Endothelial cell of umbilical vein (primary cell): Measurements from ENCODE around the gene AHSA1. TPM values are rescaled to one million over a fixed set of nuclear protein-coding genes. Genes with fewer than 3 reads are reported as not detected.

Experiments used
- BruUV-seq: library from RNA; stranded (reverse); fragments of 400-500 nt; replicated peaks from 2 replicates; lab custom pipeline; 2021; lab: Mats Ljungman, UMichigan
- CTCF ChIA-PET: fragments of 300-600, 350-600 bp; sonication (Branson Sonifier 250); formaldehyde crosslinking; loops from one replicate; lab custom pipeline; 2021; ENCODE audit warnings: antibody characterized with exemption, inconsistent platforms; lab: Charles Lee
- POLR2A ChIA-PET: fragments of 300-600, 350-600 bp; sonication (Branson Sonifier 250); formaldehyde crosslinking; loops from one replicate; lab custom pipeline; 2021; ENCODE audit warnings: antibody characterized with exemption, inconsistent platforms; lab: Charles Lee
- DNase-seq: peaks from one replicate; pipeline ENCODE4 v3.0.0-alpha.2; 2011; ENCODE audit warnings: low read depth, low spot score
- FAIRE-seq: peaks from 2 replicates; lab custom pipeline; 2011; peaks lifted over from hg19 to GRCh38; lab: Jason Lieb, UNC
- H2AFZ ChIP-seq: 2 replicates; pipeline ENCODE4 v1.6.0; 2012; ENCODE audit warnings: low read depth, low read length, control low read depth, inconsistent platforms
- H3K27ac ChIP-seq: 2 replicates; pipeline ENCODE4 v1.5.1; 2011; ENCODE audit warnings: low read depth, mild to moderate bottlenecking, control low read depth, low read length, moderate library complexity; ENCODE audit not compliant: insufficient read depth
- H3K27me3 ChIP-seq, 2 experiments: 2 replicates each; pipeline versions ENCODE4 v1.6.0 to v1.6.1; 2011; ENCODE audit warnings: low read length in 2 of 2, mixed read lengths in 1 of 2; ENCODE audit not compliant: control insufficient read depth in 2 of 2, insufficient read depth in 2 of 2
- H3K36me3 ChIP-seq, 2 experiments: 2 replicates in 1 of 2; 3 replicates in 1 of 2; pipeline ENCODE4 v1.5.1; 2011; ENCODE audit warnings: low read length in 2 of 2, mild to moderate bottlenecking in 1 of 2, moderate library complexity in 1 of 2; ENCODE audit not compliant: control insufficient read depth in 2 of 2, insufficient read depth in 2 of 2; ENCODE audit errors: extremely low read depth in 1 of 2
- H3K4me1 ChIP-seq: 3 replicates; pipeline ENCODE4 v1.5.1; 2011; ENCODE audit warnings: mild to moderate bottlenecking, low read length; ENCODE audit not compliant: control insufficient read depth, insufficient read depth; ENCODE audit errors: extremely low read depth
- H3K4me2 ChIP-seq: 2 replicates; pipeline ENCODE4 v1.6.1; 2011; ENCODE audit warnings: low read length, control low read depth, mixed read lengths; ENCODE audit not compliant: insufficient read depth
- H3K4me3 ChIP-seq, 3 experiments: fragments of 200-600 bp in 1 of 3; sonication (generic), shearing (Covaris generic) in 1 of 3; replicated peaks in 1 of 3; 2 replicates each; pipeline ENCODE4 v1.5.1; 2011 to 2016; ENCODE audit warnings: control low read depth in 3 of 3, low read length in 3 of 3, mild to moderate bottlenecking in 2 of 3, inconsistent platforms in 1 of 3, low read depth in 1 of 3, moderate library complexity in 1 of 3; ENCODE audit not compliant: insufficient read depth in 1 of 3
- H3K79me2 ChIP-seq: 2 replicates; pipeline ENCODE4 v1.6.0; 2012; ENCODE audit warnings: low read length, inconsistent platforms; ENCODE audit not compliant: control insufficient read depth, insufficient read depth
- H3K9ac ChIP-seq: replicated peaks from 2 replicates; pipeline ENCODE3; 2011; ENCODE audit warnings: low read length, control low read depth; ENCODE audit not compliant: insufficient read depth; ENCODE audit errors: extremely low read depth
- H3K9me1 ChIP-seq: replicated peaks from 3 replicates; pipeline ENCODE4 v1.6.0; 2011; ENCODE audit warnings: mild to moderate bottlenecking, low read length; ENCODE audit not compliant: control insufficient read depth, insufficient read depth; ENCODE audit errors: extremely low read depth
- H3K9me3 ChIP-seq: replicated peaks from 2 replicates; pipeline ENCODE4 v1.5.1; 2012; ENCODE audit warnings: low read length, inconsistent platforms; ENCODE audit not compliant: control insufficient read depth, insufficient read depth
- H4K20me1 ChIP-seq: replicated peaks from 2 replicates; pipeline ENCODE3; 2011; ENCODE audit warnings: mild to moderate bottlenecking, low read length; ENCODE audit not compliant: control insufficient read depth, insufficient read depth; ENCODE audit errors: extremely low read depth
- EZH2 ChIP-seq: IDR thresholded peaks from 2 replicates; pipeline ENCODE4 v1.6.1; 2012; ENCODE audit warnings: borderline replicate concordance, low read depth, mild to moderate bottlenecking, moderate library complexity, low read length, inconsistent platforms; ENCODE audit not compliant: severe bottlenecking
- FOS ChIP-seq: IDR thresholded peaks from 2 replicates; pipeline ENCODE4 v1.6.1; 2011; ENCODE audit warnings: mild to moderate bottlenecking, low read length, moderate library complexity, borderline replicate concordance; ENCODE audit not compliant: insufficient read depth
- GATA2 ChIP-seq: IDR thresholded peaks from 2 replicates; pipeline ENCODE4 v1.7.0; 2011; ENCODE audit warnings: low read depth, mild to moderate bottlenecking, moderate library complexity, mixed read lengths, low read length; ENCODE audit not compliant: insufficient read length, insufficient read depth
- JUN ChIP-seq: IDR thresholded peaks from 2 replicates; pipeline ENCODE4 v1.6.1; 2011; ENCODE audit warnings: borderline replicate concordance, low read depth; ENCODE audit not compliant: insufficient read length, insufficient read depth
- MYC ChIP-seq: IDR thresholded peaks from one replicate; pipeline ENCODE4 v1.6.1; 2011; ENCODE audit warnings: mild to moderate bottlenecking, low read depth, low read length
- POLR2A ChIP-seq: IDR thresholded peaks from 2 replicates; pipeline ENCODE4 v1.6.1; 2012; ENCODE audit warnings: low read depth, mild to moderate bottlenecking, control low read depth, low read length
- POLR2AphosphoS5 ChIP-seq: IDR thresholded peaks from 2 replicates; pipeline ENCODE4 v1.6.1; 2012; ENCODE audit warnings: low read depth, mild to moderate bottlenecking, control low read depth, low read length, moderate library complexity; ENCODE audit not compliant: insufficient read depth
- dilution Hi-C: fragments of 300-500 bp; cut with MboI; formaldehyde crosslinking; loops from one replicate; pipeline ENCODE4 v1.15.0; 2019; ENCODE audit warnings: low sequenced_read_pairs; ENCODE audit not compliant: extremely low pct_ligation_motif_present
- intact Hi-C: fragments of 100-400 bp; cut with micrococcal nuclease; formaldehyde crosslinking; loops from one replicate; pipeline ENCODE4 v1.10.0; 2022
- polyA plus RNA-seq, 4 experiments: library from polyadenylated mRNA; depleted of rRNA in 3 of 4; stranded (reverse) in 3 of 4; unstranded in 1 of 4; fragments of >200 nt; gene quantifications; 2 replicates each; pipeline versions ENCODE4 v1.2.1 to v1.2.3, GENCODE V29; 2011 to 2012; ENCODE audit warnings: missing spikeins in 1 of 4
- total RNA-seq: library from RNA; stranded (reverse); gene quantifications from 2 replicates; pipeline ENCODE4 v1.2.3, GENCODE V29; 2021
- TF ChIP-seq, protein P1 (sequence below), 2 donors: IDR thresholded peaks; 1 replicate in 1 of 2; 2 replicates in 1 of 2; pipeline ENCODE4 v1.5.1; 2011; ENCODE audit warnings: low read length in 2 of 2, mild to moderate bottlenecking in 2 of 2, moderate library complexity in 2 of 2, control low read depth in 1 of 2, inconsistent platforms in 1 of 2, low read depth in 1 of 2; ENCODE audit not compliant: insufficient read depth in 1 of 2; ENCODE audit errors: extremely low read depth in 1 of 2
- TF ChIP-seq, protein P2 (sequence below): IDR thresholded peaks from 2 replicates; pipeline ENCODE4 v1.6.1; 2011; ENCODE audit not compliant: insufficient read depth, insufficient read length

The AHSA1 gene
- total and polyA plus RNA-seq, 2 donors (not counting 3 experiments of a cell fraction or from before 2014, with no cell fraction given), result 122 to 166 TPM

DNA sequence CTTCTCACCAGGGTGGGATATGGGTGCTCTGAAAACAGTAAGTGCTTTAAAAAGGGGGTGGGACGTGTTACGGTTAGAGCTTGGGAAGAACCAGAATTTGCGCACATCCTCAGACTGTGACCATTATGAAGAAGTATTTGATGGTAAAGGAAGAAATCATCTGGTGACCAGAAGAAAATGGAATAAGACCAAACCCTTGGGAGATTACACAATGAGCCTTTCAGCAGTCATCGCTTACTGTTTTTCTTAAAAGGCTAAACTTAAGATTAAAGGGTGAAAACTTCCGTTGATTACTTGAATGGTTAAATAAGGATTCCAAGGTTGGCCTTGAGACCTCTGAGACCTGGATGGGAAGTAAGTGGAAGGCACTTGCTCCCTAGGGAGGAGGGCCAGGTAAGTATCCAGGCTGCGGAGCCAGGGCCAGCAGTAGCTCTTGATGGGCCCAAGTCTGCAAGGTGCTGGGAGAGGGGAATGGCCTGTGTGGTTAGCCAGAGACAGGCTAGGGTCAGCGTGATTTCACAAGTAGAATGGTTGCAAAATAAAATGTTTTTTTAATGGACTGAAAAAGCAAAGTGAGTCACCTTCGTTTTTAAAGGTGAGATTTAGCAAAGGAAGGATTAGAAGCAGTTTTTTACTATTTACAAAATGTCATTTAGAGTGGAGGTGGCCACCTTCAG is 53.7 kb downstream of the AHSA1 start:
- Histone ChIP-seq H3K27me3 (no peaks in the 10 kb centered on the region), H3K9me3 (no peaks in the 10 kb centered on the region), H2AFZ (no peak overlapping the region), H3K27ac (no peak overlapping the region), H3K9me1 (no peaks in the 10 kb centered on the region), H3K4me1 (no peaks in the 10 kb centered on the region), H3K4me3 (no peak overlapping the region), H3K9ac (no peak overlapping the region), H3K36me3 (peaks cover 12 to 16% of the 10 kb centered on the region in 2 experiments), H4K20me1 (no peaks in the 10 kb centered on the region), H3K4me2 (no peak overlapping the region), H3K79me2 (no peaks in the 10 kb centered on the region)
- DNase-seq (no peak), FAIRE-seq (no peak)
- intact Hi-C loops (no loop called here), dilution Hi-C loops (no loop called here)
- ChIA-PET CTCF (interaction anchor here (1.1 kb wide), 1 partner anchor 53 kb away, joined by 3 read pairs; no protein-coding TSS in a partner anchor), POLR2A (no interaction called here)
- TF ChIP-seq POLR2AphosphoS5, result no peak
- TF ChIP-seq GATA2, result no peak
- TF ChIP-seq FOS, result no peak
- no peak for TF ChIP-seq EZH2
- BruUV-seq, result no TSS peak

DNA sequence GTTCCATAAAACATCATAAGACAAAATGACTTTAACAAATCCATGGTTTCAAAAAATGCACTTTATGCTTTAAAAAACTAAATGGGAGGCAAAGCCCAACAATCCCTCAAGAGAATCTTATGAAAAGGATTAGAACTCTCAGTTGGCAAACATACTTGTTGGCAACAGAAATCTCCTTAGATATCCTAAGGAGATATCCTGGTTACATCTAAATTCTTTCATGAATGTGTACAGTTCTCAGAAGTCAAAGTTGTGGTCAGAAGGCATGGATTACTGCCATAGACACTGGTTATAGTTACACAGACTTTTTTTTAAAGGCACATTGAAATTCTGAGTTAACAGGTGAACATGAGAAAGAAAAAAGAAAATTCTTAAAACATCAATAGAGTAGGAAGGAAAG is 58.2 kb downstream of the AHSA1 start:
- H3K9ac ChIP-seq, result no peak overlapping the region
- TF ChIP-seq, protein P1, sequence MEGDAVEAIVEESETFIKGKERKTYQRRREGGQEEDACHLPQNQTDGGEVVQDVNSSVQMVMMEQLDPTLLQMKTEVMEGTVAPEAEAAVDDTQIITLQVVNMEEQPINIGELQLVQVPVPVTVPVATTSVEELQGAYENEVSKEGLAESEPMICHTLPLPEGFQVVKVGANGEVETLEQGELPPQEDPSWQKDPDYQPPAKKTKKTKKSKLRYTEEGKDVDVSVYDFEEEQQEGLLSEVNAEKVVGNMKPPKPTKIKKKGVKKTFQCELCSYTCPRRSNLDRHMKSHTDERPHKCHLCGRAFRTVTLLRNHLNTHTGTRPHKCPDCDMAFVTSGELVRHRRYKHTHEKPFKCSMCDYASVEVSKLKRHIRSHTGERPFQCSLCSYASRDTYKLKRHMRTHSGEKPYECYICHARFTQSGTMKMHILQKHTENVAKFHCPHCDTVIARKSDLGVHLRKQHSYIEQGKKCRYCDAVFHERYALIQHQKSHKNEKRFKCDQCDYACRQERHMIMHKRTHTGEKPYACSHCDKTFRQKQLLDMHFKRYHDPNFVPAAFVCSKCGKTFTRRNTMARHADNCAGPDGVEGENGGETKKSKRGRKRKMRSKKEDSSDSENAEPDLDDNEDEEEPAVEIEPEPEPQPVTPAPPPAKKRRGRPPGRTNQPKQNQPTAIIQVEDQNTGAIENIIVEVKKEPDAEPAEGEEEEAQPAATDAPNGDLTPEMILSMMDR (IDR thresholded peaks at IDR 0.05; ENCODE audit: extremely low read depth in 1 of 2, insufficient read depth in 1 of 2, low read depth in 1 of 2, low read length in 2 of 2), result no peak
- TF ChIP-seq POLR2A (no peak), MYC (no peak), POLR2AphosphoS5 (no peak), JUN (no peak), FOS (no peak), GATA2 (no peak), EZH2 (no peak)
- TF ChIP-seq, protein P2, sequence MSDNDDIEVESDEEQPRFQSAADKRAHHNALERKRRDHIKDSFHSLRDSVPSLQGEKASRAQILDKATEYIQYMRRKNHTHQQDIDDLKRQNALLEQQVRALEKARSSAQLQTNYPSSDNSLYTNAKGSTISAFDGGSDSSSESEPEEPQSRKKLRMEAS, result no peak
- H3K36me3 ChIP-seq, result peaks cover 10 to 15% of the 10 kb centered on the region in 2 experiments
- no TSS peak for BruUV-seq
- POLR2A ChIA-PET, result no interaction called here
- H3K9me1 ChIP-seq, result no peaks in the 10 kb centered on the region
- DNase-seq (no peak), FAIRE-seq (no peak)
- H4K20me1 ChIP-seq, result no peaks in the 10 kb centered on the region
- H3K27me3 ChIP-seq, result no peaks in the 10 kb centered on the region
- H3K27ac ChIP-seq, result no peak overlapping the region
- no peak overlapping the region for H3K4me3 ChIP-seq
- dilution Hi-C loops (no loop called here), intact Hi-C loops (no loop called here)
- no peaks in the 10 kb centered on the region for H3K4me1 ChIP-seq
- H3K9me3 ChIP-seq, result no peaks in the 10 kb centered on the region
- CTCF ChIA-PET, result interaction anchor here (3.0 kb wide), 1 partner anchor 57 kb away, joined by 10 read pairs; no protein-coding TSS in a partner anchor
- H2AFZ ChIP-seq, result no peak overlapping the region
- H3K79me2 ChIP-seq, result no peaks in the 10 kb centered on the region
- H3K4me2 ChIP-seq, result no peak overlapping the region
